Activated CD4-positive, alpha-beta T cell treated with anti-CD3 and anti-CD28 coated beads for 36 hours (primary cell): ENCODE data around the gene C10orf53. TPM values are rescaled to one million over a fixed set of nuclear protein-coding genes. Genes with fewer than 3 reads are reported as not detected.
"Not testable (repeated sequence)": the region's sequence is repeated elsewhere in the genome, so short reads cannot be mapped to it uniquely, and the experiment has no call there.

Experiments used
- ATAC-seq: fragments of 200-7000 bp; cut with Tn5 transposase; one replicate; pipeline ENCODE4 v1.10.0; 2021; ENCODE audit warnings: mild to moderate bottlenecking, moderate library complexity
- CTCF ChIA-PET: fragments of 350-600 bp; sonication (Branson Sonifier 250); formaldehyde crosslinking; loops from one replicate; lab custom pipeline; 2021; ENCODE audit warnings: antibody characterized with exemption; lab: Charles Lee
- POLR2A ChIA-PET: fragments of 350-600 bp; sonication (Branson Sonifier 250); formaldehyde crosslinking; loops from one replicate; lab custom pipeline; 2021; ENCODE audit warnings: antibody characterized with exemption, inconsistent platforms; lab: Charles Lee
- DNase-seq: peaks from one replicate; pipeline ENCODE4 v3.0.0-alpha.2; 2020
- H3K27ac Mint-ChIP-seq: one replicate; pipeline ENCODE4 v1.8.0; 2021; ENCODE audit warnings: mixed read lengths
- H3K27me3 Mint-ChIP-seq: one replicate; pipeline ENCODE4 v1.8.0; 2021; ENCODE audit warnings: mixed read lengths
- H3K36me3 Mint-ChIP-seq: one replicate; pipeline ENCODE4 v1.8.0; 2021; ENCODE audit warnings: low read depth, mixed read lengths
- H3K4me1 Mint-ChIP-seq: one replicate; pipeline ENCODE4 v1.8.0; 2021; ENCODE audit warnings: mixed read lengths
- H3K4me3 Mint-ChIP-seq: one replicate; pipeline ENCODE4 v1.8.0; 2021; ENCODE audit warnings: mild to moderate bottlenecking, moderate library complexity, mixed read lengths
- H3K9me3 Mint-ChIP-seq: one replicate; pipeline ENCODE4 v1.8.0; 2021; ENCODE audit warnings: low read depth, mixed read lengths
- intact Hi-C, 2 experiments: fragments of 100-400 bp; cut with DNase I in 1 of 2; cut with micrococcal nuclease in 1 of 2; formaldehyde crosslinking; loops; one replicate each; pipeline versions ENCODE4 v1.14.2 to v1.15.1; 2022 to 2024; cut with DNase I, micrococcal nuclease
- total RNA-seq, 2 experiments: library from RNA; stranded (reverse); gene quantifications; one replicate each; pipeline ENCODE4 v1.2.3, GENCODE V29; 2021

The C10orf53 gene
- total RNA-seq, 2 experiments from 2014 or later = not detected

- POLR2A ChIA-PET = no interaction called here
- Mint-ChIP-seq H3K4me3 (no peak overlapping the region), H3K27me3 (peaks cover 27% of the 10 kb centered on the region), H3K27ac (no peak overlapping the region), H3K36me3 (no peaks in the 10 kb centered on the region), H3K9me3 (no peaks in the 10 kb centered on the region), H3K4me1 (no peaks in the 10 kb centered on the region)
- intact Hi-C loops = no loop called here
- ATAC-seq = no peak
- CTCF ChIA-PET = no interaction called here
- DNase-seq = no peak
Measured at GRCh38 chr10:49696311-49696710, 16.9 kb downstream of the C10orf53 start.

GRCh38 chr10:49698679-49699078 lies 19.2 kb downstream of the C10orf53 start:
- H3K4me3 Mint-ChIP-seq = no peak overlapping the region
- H3K4me1 Mint-ChIP-seq = no peaks in the 10 kb centered on the region
- intact Hi-C loops = no loop called here
- H3K9me3 Mint-ChIP-seq = no peaks in the 10 kb centered on the region
- H3K27me3 Mint-ChIP-seq = peaks cover 22% of the 10 kb centered on the region
- H3K27ac Mint-ChIP-seq = no peak overlapping the region
- no peak for ATAC-seq
- POLR2A ChIA-PET = no interaction called here
- no peaks in the 10 kb centered on the region for H3K36me3 Mint-ChIP-seq
- CTCF ChIA-PET = interaction anchor here (0.5 kb wide), 1 partner anchor 292 kb away, joined by 4 read pairs; no protein-coding TSS in a partner anchor
- no peak for DNase-seq

GRCh38 chr10:49700211-49700610 lies 20.8 kb downstream of the C10orf53 start:
- ChIA-PET CTCF (no interaction called here), POLR2A (no interaction called here)
- Mint-ChIP-seq H3K27ac (no peak overlapping the region), H3K9me3 (no peaks in the 10 kb centered on the region), H3K27me3 (peaks cover 19% of the 10 kb centered on the region), H3K4me1 (no peaks in the 10 kb centered on the region), H3K4me3 (no peak overlapping the region), H3K36me3 (no peaks in the 10 kb centered on the region)
- ATAC-seq = no peak
- DNase-seq = no peak
- intact Hi-C loops = no loop called here

- no peaks in the 10 kb centered on the region for H3K4me1 Mint-ChIP-seq
- DNase-seq = no peak
- H3K27ac Mint-ChIP-seq = no peak overlapping the region
- H3K9me3 Mint-ChIP-seq = no peaks in the 10 kb centered on the region
- H3K36me3 Mint-ChIP-seq = no peaks in the 10 kb centered on the region
- intact Hi-C loops = no loop called here
- H3K4me3 Mint-ChIP-seq = no peak overlapping the region
- H3K27me3 Mint-ChIP-seq = peaks cover 19% of the 10 kb centered on the region
- ChIA-PET CTCF (interaction anchor here (0.8 kb wide), 1 partner anchor 105 kb away, joined by 3 read pairs; no protein-coding TSS in a partner anchor), POLR2A (no interaction called here)
- no peak for ATAC-seq
Measured at GRCh38 chr10:49700997-49701396, 21.5 kb downstream of the C10orf53 start.

GRCh38 chr10:49707585-49707984 lies 28.1 kb downstream of the C10orf53 start:
- Mint-ChIP-seq H3K27me3 (peaks cover 17% of the 10 kb centered on the region), H3K27ac (no peak overlapping the region), H3K9me3 (no peaks in the 10 kb centered on the region), H3K4me3 (no peak overlapping the region), H3K4me1 (no peaks in the 10 kb centered on the region), H3K36me3 (no peaks in the 10 kb centered on the region)
- CTCF ChIA-PET = no interaction called here
- intact Hi-C loops = no loop called here
- ATAC-seq (no peak), DNase-seq (no peak)
- POLR2A ChIA-PET = no interaction called here

- H3K4me1 Mint-ChIP-seq = no peaks in the 10 kb centered on the region
- DNase-seq = no peak
- H3K27ac Mint-ChIP-seq = no peak overlapping the region
- intact Hi-C loops = no loop called here
- no peaks in the 10 kb centered on the region for H3K36me3 Mint-ChIP-seq
- H3K27me3 Mint-ChIP-seq = peaks cover 13% of the 10 kb centered on the region
- H3K9me3 Mint-ChIP-seq = no peaks in the 10 kb centered on the region
- CTCF ChIA-PET = no interaction called here
- no peak overlapping the region for H3K4me3 Mint-ChIP-seq
- POLR2A ChIA-PET = no interaction called here
- no peak for ATAC-seq
Measured at GRCh38 chr10:49709934-49710333, 30.5 kb downstream of the C10orf53 start.

- no peak overlapping the region for H3K4me3 Mint-ChIP-seq
- intact Hi-C loops = no loop called here
- H3K27ac Mint-ChIP-seq = no peak overlapping the region
- POLR2A ChIA-PET = no interaction called here
- H3K36me3 Mint-ChIP-seq = no peaks in the 10 kb centered on the region
- CTCF ChIA-PET = interaction anchor here (0.5 to 0.8 kb wide), 2 partner anchors 10 to 23 kb away, joined by 3 read pairs; no protein-coding TSS in a partner anchor
- no peak for ATAC-seq
- H3K9me3 Mint-ChIP-seq = no peaks in the 10 kb centered on the region
- DNase-seq = no peak
- no peaks in the 10 kb centered on the region for H3K4me1 Mint-ChIP-seq
- H3K27me3 Mint-ChIP-seq = peaks cover 13% of the 10 kb centered on the region
Measured at GRCh38 chr10:49710966-49711365, 31.5 kb downstream of the C10orf53 start.

- Mint-ChIP-seq H3K9me3 (no peaks in the 10 kb centered on the region), H3K27ac (no peak overlapping the region), H3K4me3 (no peak overlapping the region), H3K36me3 (no peaks in the 10 kb centered on the region), H3K27me3 (peaks cover 17% of the 10 kb centered on the region), H3K4me1 (no peaks in the 10 kb centered on the region)
- ATAC-seq (no peak), DNase-seq (no peak)
- intact Hi-C loops = no loop called here
- POLR2A ChIA-PET = no interaction called here
- CTCF ChIA-PET = no interaction called here
Measured at GRCh38 chr10:49711481-49711880, 32.0 kb downstream of the C10orf53 start.

GRCh38 chr10:49713266-49713665 lies 33.8 kb downstream of the C10orf53 start:
- Mint-ChIP-seq H3K27ac (no peak overlapping the region), H3K9me3 (no peaks in the 10 kb centered on the region), H3K36me3 (no peaks in the 10 kb centered on the region), H3K4me3 (no peak overlapping the region), H3K27me3 (peaks cover 17% of the 10 kb centered on the region), H3K4me1 (no peaks in the 10 kb centered on the region)
- intact Hi-C loops = no loop called here
- no peak for DNase-seq
- ChIA-PET POLR2A (no interaction called here), CTCF (no interaction called here)
- ATAC-seq = no peak

GRCh38 chr10:49715157-49715556 lies 35.7 kb downstream of the C10orf53 start:
- CTCF ChIA-PET, H3K4me3 Mint-ChIP-seq, H3K9me3 Mint-ChIP-seq, intact Hi-C loops, H3K27ac Mint-ChIP-seq, ATAC-seq, H3K4me1 Mint-ChIP-seq, DNase-seq, H3K36me3 Mint-ChIP-seq, POLR2A ChIA-PET: not testable (repeated sequence)
- peaks cover 10% of the 10 kb centered on the region for H3K27me3 Mint-ChIP-seq

- ATAC-seq (no peak), DNase-seq (no peak)
- Mint-ChIP-seq H3K9me3 (peaks cover 17% of the 10 kb centered on the region), H3K4me3 (no peak overlapping the region), H3K27me3 (peaks cover 2% of the 10 kb centered on the region), H3K27ac (no peak overlapping the region), H3K36me3 (no peaks in the 10 kb centered on the region), H3K4me1 (no peaks in the 10 kb centered on the region)
- intact Hi-C loops = no loop called here
- ChIA-PET CTCF (no interaction called here), POLR2A (no interaction called here)
Measured at GRCh38 chr10:49726593-49726992, 47.1 kb downstream of the C10orf53 start.

GRCh38 chr10:49733866-49734265 lies 54.4 kb downstream of the C10orf53 start:
- Mint-ChIP-seq H3K4me3 (no peak overlapping the region), H3K36me3 (no peaks in the 10 kb centered on the region), H3K27ac (no peak overlapping the region), H3K27me3 (peaks cover 2% of the 10 kb centered on the region), H3K4me1 (no peaks in the 10 kb centered on the region), H3K9me3 (peaks cover 5% of the 10 kb centered on the region)
- ATAC-seq (no peak), DNase-seq (no peak)
- POLR2A ChIA-PET = no interaction called here
- CTCF ChIA-PET = no interaction called here
- intact Hi-C loops = no loop called here

GRCh38 chr10:49734676-49735075 lies 55.2 kb downstream of the C10orf53 start:
- intact Hi-C loops = no loop called here
- ATAC-seq = no peak

More at GRCh38 chr10:49734676-49735075, 55.2 kb downstream of the C10orf53 start:
- peaks cover 5% of the 10 kb centered on the region for H3K9me3 Mint-ChIP-seq
- DNase-seq = no peak
- POLR2A ChIA-PET = no interaction called here
- H3K27me3 Mint-ChIP-seq = peaks cover 2% of the 10 kb centered on the region
- H3K36me3 Mint-ChIP-seq = no peaks in the 10 kb centered on the region
- no peak overlapping the region for H3K27ac Mint-ChIP-seq
- H3K4me1 Mint-ChIP-seq = no peaks in the 10 kb centered on the region
- H3K4me3 Mint-ChIP-seq = no peak overlapping the region
- CTCF ChIA-PET = no interaction called here
